Gastroesophageal sphincter (tissue), 3 donors: Measurements from ENCODE around the gene ABLIM2.

Experiments used
- CTCF ChIP-seq, 4 experiments: fragments of 200-600 bp in 2 of 4; fragments of 450-650 bp in 2 of 4; sonication (generic) in 1 of 4; IDR thresholded peaks; one replicate each; pipeline ENCODE4 v1.5.1; 2017 to 2019; ENCODE audit warnings: antibody characterized with exemption in 4 of 4, mild to moderate bottlenecking in 2 of 4, moderate library complexity in 2 of 4
- POLR2A ChIP-seq, 2 donors: fragments of 450-650 bp; IDR thresholded peaks; one replicate each; pipeline ENCODE4 v1.6.1; 2017; ENCODE audit warnings: antibody characterized with exemption in 2 of 2, mild to moderate bottlenecking in 2 of 2, moderate library complexity in 1 of 2

GRCh38 chr4:8000247-8000646, 158.4 kb downstream of the ABLIM2 start:
- TF ChIP-seq POLR2A (IDR thresholded peaks at IDR 0.05), result no peak
- no peak for TF ChIP-seq CTCF (IDR thresholded peaks at IDR 0.05)
